PC-3 (cell line): Measurements from ENCODE around the gene TIMP2. TPM values are rescaled to one million over a fixed set of nuclear protein-coding genes. Genes with fewer than 3 reads are reported as not detected.

Source experiments
- ATAC-seq: fragments of 200-7000 bp; cut with Tn5 transposase; 2 replicates; pipeline ENCODE4 v1.9.1; 2020; ENCODE audit warnings: mild to moderate bottlenecking, moderate library complexity
- BruUV-seq: library from RNA; stranded (reverse); fragments of 400-500 nt; replicated peaks from 2 replicates; lab custom pipeline; 2021; lab: Mats Ljungman, UMichigan
- CTCF ChIA-PET: fragments of 300-600 bp; sonication (Branson Sonifier 250); formaldehyde crosslinking; loops from one replicate; lab custom pipeline; 2022; ENCODE audit warnings: antibody characterized with exemption; lab: Charles Lee
- POLR2A ChIA-PET: fragments of 300-600 bp; sonication (Branson Sonifier 250); formaldehyde crosslinking; loops from one replicate; lab custom pipeline; 2022; ENCODE audit warnings: antibody characterized with exemption; ENCODE audit not compliant: unreplicated experiment; lab: Charles Lee
- DNase-seq: peaks from one replicate; pipeline ENCODE4 v3.0.0-alpha.2; 2015
- H2AFZ ChIP-seq: fragments of 300-600 bp; sonication (generic); 2 replicates; pipeline ENCODE4 v1.6.0; 2016; ENCODE audit warnings: antibody characterized with exemption, low read length
- H3F3A ChIP-seq: fragments of 300-600 bp; sonication (generic); one replicate; pipeline ENCODE4 v1.6.0; 2017; ENCODE audit warnings: antibody characterized with exemption, low read length, control low read depth, mild to moderate bottlenecking; ENCODE audit not compliant: unreplicated experiment
- H3K27ac ChIP-seq: fragments of 300-600 bp; sonication (generic); 2 replicates; pipeline ENCODE4 v1.5.1; 2016; ENCODE audit warnings: mild to moderate bottlenecking, low read length
- H3K27me3 ChIP-seq: fragments of 300-600 bp; sonication (generic); 2 replicates; pipeline ENCODE4 v1.6.1; 2016; ENCODE audit warnings: low read length, mixed read lengths
- H3K36me3 ChIP-seq: fragments of 300-600 bp; sonication (generic); 2 replicates; pipeline ENCODE4 v1.6.1; 2016; ENCODE audit warnings: low read depth, mixed run types, low read length, mixed read lengths
- H3K4me1 ChIP-seq: fragments of 300-600 bp; sonication (generic); 2 replicates; pipeline ENCODE4 v1.5.1; 2016; ENCODE audit warnings: low read length; ENCODE audit not compliant: insufficient read depth
- H3K4me2 ChIP-seq: fragments of 300-600 bp; sonication (generic); 2 replicates; pipeline ENCODE4 v1.6.0; 2016; ENCODE audit warnings: low read length
- H3K4me3 ChIP-seq: fragments of 300-600 bp; sonication (generic); 2 replicates; pipeline ENCODE4 v1.5.1; 2016; ENCODE audit warnings: mild to moderate bottlenecking, low read length, mixed read lengths
- H3K79me2 ChIP-seq: fragments of 300-600 bp; sonication (generic); 2 replicates; pipeline ENCODE4 v1.6.1; 2017; ENCODE audit warnings: low read length, mixed read lengths
- H3K9ac ChIP-seq: fragments of 300-600 bp; sonication (generic); 2 replicates; pipeline ENCODE4 v1.6.0; 2016; ENCODE audit warnings: mild to moderate bottlenecking, low read length
- H3K9me2 ChIP-seq: fragments of 300-600 bp; sonication (generic); replicated peaks from 2 replicates; pipeline ENCODE4 v1.6.1; 2016; ENCODE audit warnings: mixed run types, low read length, mixed read lengths
- H3K9me3 ChIP-seq: fragments of 300-600 bp; sonication (generic); 2 replicates; pipeline ENCODE4 v1.6.1; 2016; ENCODE audit warnings: low read length, mixed read lengths
- H4K20me1 ChIP-seq: fragments of 300-600 bp; sonication (generic); 2 replicates; pipeline ENCODE4 v1.6.1; 2016; ENCODE audit warnings: low read length, mixed read lengths
- EZH2 ChIP-seq: fragments of 300-600 bp; sonication (generic); IDR thresholded peaks from one replicate; pipeline ENCODE4 v1.6.1; 2017; ENCODE audit warnings: antibody characterized with exemption, mild to moderate bottlenecking, low read length; ENCODE audit not compliant: unreplicated experiment
- EZH2phosphoT487 ChIP-seq: fragments of 300-600 bp; sonication (generic); IDR thresholded peaks from 2 replicates; pipeline ENCODE4 v1.6.1; 2018; ENCODE audit warnings: mild to moderate bottlenecking, antibody characterized with exemption, low read length, borderline replicate concordance
- intact Hi-C: fragments of 100-400 bp; cut with micrococcal nuclease; formaldehyde crosslinking; loops from 2 replicates; pipeline ENCODE4 v1.9.0; 2023
- total RNA-seq: library from RNA; depleted of rRNA; stranded (reverse); fragments of >200 nt; gene quantifications from 2 replicates; pipeline ENCODE4 v1.2.3, GENCODE V29; 2014
- TF ChIP-seq, protein P1 (sequence below): fragments of 300-600 bp; sonication (generic); conservative IDR thresholded peaks from 2 replicates; pipeline ENCODE4 v1.5.1; 2017; ENCODE audit warnings: antibody characterized with exemption, low read depth, mild to moderate bottlenecking, low read length

Gene TIMP2
- total RNA-seq, 1 experiment from 2014 or later = 60.1 TPM

DNA sequence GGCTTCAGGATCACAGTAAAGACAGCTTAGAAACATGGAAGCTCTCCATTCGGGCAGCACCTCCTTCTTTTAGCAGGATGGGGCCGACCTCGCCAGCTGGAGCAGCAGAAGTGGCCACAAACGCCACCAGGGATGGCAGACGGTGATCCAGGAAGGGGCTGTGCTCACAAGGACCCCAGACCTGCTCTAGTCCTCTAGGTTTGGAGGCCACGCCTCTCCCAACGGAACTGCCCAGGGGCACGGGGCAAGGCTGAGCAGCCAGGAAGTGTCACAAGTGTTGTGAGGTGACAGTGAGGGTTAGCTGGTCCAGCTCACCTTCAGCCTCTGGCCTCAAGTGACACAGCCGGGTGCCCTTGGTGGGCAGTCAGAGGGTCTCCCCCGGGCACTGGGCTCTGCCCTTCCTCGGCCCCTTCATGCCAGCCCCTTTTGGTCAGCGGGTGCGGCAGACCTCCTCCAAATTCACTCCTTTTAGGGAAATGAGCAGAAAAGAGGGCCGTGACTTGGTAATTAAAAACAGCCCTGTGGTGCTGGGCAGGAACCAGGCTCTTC, 42.6 kb downstream of the TIMP2 start:
- no peak for ATAC-seq
- DNase-seq = no peak
- POLR2A ChIA-PET = no interaction called here
- H3F3A ChIP-seq = no peaks in the 10 kb centered on the region
- H3K9me2 ChIP-seq = no peaks in the 10 kb centered on the region
- TF ChIP-seq, protein P1, sequence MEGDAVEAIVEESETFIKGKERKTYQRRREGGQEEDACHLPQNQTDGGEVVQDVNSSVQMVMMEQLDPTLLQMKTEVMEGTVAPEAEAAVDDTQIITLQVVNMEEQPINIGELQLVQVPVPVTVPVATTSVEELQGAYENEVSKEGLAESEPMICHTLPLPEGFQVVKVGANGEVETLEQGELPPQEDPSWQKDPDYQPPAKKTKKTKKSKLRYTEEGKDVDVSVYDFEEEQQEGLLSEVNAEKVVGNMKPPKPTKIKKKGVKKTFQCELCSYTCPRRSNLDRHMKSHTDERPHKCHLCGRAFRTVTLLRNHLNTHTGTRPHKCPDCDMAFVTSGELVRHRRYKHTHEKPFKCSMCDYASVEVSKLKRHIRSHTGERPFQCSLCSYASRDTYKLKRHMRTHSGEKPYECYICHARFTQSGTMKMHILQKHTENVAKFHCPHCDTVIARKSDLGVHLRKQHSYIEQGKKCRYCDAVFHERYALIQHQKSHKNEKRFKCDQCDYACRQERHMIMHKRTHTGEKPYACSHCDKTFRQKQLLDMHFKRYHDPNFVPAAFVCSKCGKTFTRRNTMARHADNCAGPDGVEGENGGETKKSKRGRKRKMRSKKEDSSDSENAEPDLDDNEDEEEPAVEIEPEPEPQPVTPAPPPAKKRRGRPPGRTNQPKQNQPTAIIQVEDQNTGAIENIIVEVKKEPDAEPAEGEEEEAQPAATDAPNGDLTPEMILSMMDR = no peak
- TF ChIP-seq EZH2phosphoT487 (no peak), EZH2 (no peak)
- intact Hi-C loops = loop anchor here (1.0 to 2.0 kb wide), 2 partner anchors 20 to 42 kb away; partner anchors contain the start of gene TIMP2
- H3K27ac ChIP-seq = peak overlapping the region; percentile 84
- peaks cover 42% of the 10 kb centered on the region for H3K4me1 ChIP-seq
- TSS peak; percentile 64 for BruUV-seq
- H3K36me3 ChIP-seq = no peaks in the 10 kb centered on the region; the same call in 1 of the 2 replicates
- CTCF ChIA-PET = no interaction called here
- no peaks in the 10 kb centered on the region for H4K20me1 ChIP-seq
- peak overlapping the region; percentile 48 for H3K9ac ChIP-seq
- no peaks in the 10 kb centered on the region for H3K27me3 ChIP-seq
- H3K4me2 ChIP-seq = peak overlapping the region; percentile 76
- peaks cover 27% of the 10 kb centered on the region for H3K79me2 ChIP-seq
- H2AFZ ChIP-seq = peak overlapping the region; percentile 46; the same call in 1 of the 2 replicates
- no peak overlapping the region for H3K4me3 ChIP-seq
- no peaks in the 10 kb centered on the region for H3K9me3 ChIP-seq

DNA sequence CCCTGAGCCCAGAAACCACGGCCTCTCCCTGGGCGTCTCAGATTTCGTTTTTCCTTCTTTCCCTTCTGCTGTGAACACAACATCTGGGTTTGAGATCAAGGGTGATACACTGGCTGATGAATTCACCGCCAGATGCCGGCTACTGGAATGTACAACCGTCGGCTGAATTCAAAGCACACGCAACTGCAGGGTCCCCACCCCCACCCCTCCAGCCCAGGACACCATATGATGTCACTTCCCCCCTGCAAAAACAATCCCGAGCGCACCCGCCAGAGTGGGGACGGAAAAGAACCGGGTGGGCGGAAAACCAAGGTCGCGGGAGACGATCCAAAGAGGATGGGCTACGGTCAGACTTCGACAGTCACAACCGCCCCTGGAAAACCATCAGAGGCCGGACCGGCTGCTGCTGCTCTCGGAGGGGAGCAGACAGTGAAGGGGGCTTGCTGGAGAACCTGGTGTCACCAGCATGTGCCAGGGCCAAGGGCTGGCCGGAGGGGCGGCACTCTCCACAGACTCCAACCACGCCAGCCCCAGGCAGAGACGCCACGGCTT, 45.5 kb downstream of the TIMP2 start:
- Histone ChIP-seq H3F3A (no peaks in the 10 kb centered on the region), H3K79me2 (peaks cover 14% of the 10 kb centered on the region; the same call in 1 of the 2 replicates), H3K4me2 (no peak overlapping the region), H3K9me3 (no peaks in the 10 kb centered on the region), H3K4me3 (no peak overlapping the region), H3K27ac (no peak overlapping the region), H3K4me1 (peaks cover 36% of the 10 kb centered on the region), H3K36me3 (no peaks in the 10 kb centered on the region; the same call in 1 of the 2 replicates), H3K27me3 (no peaks in the 10 kb centered on the region), H3K9me2 (no peaks in the 10 kb centered on the region), H3K9ac (no peak overlapping the region), H4K20me1 (no peaks in the 10 kb centered on the region), H2AFZ (no peak overlapping the region)
- BruUV-seq = no TSS peak
- DNase-seq (no peak), ATAC-seq (no peak)
- CTCF ChIA-PET = no interaction called here
- POLR2A ChIA-PET = no interaction called here
- intact Hi-C loops = no loop called here
- TF ChIP-seq EZH2phosphoT487 (no peak), EZH2 (no peak)
- TF ChIP-seq, protein P1 = no peak
